Ascending aorta (tissue), 2 donors: ENCODE measurements around the gene PLEKHN1. TPM values are rescaled to one million over a fixed set of nuclear protein-coding genes. Genes with fewer than 3 reads are reported as not detected.

ENCODE experiments used
- DNase-seq, 2 donors: peaks; one replicate each; pipeline ENCODE4 v3.0.0-alpha.2; 2019; ENCODE audit warnings: low spot score in 2 of 2
- H3K27ac ChIP-seq, 2 donors: fragments of 200-600 bp; sonication (generic); one replicate each; pipeline ENCODE4 v1.5.1; 2016 to 2017; ENCODE audit warnings: mild to moderate bottlenecking in 1 of 2
- H3K27me3 ChIP-seq: fragments of 200-600 bp; sonication (generic); one replicate; pipeline ENCODE4 v1.5.1; 2017
- H3K36me3 ChIP-seq, 2 donors: fragments of 200-600 bp; sonication (generic); one replicate each; pipeline ENCODE4 v1.5.1; 2016
- H3K4me1 ChIP-seq, 2 donors: fragments of 200-600 bp; sonication (generic); one replicate each; pipeline ENCODE4 v1.5.1; 2016 to 2017; ENCODE audit warnings: mild to moderate bottlenecking in 1 of 2
- H3K4me3 ChIP-seq, 2 donors: fragments of 200-600 bp; sonication (generic); one replicate each; pipeline ENCODE4 v1.5.1; 2016 to 2017; ENCODE audit warnings: mild to moderate bottlenecking in 1 of 2
- H3K9me3 ChIP-seq, 2 donors: fragments of 200-600 bp; sonication (generic); one replicate each; pipeline ENCODE4 v1.5.1; 2016
- intact Hi-C: fragments of 100-400 bp; cut with DNase I; formaldehyde crosslinking; loops from one replicate; pipeline ENCODE4 v1.15.1; 2023
- total RNA-seq: library from RNA; depleted of rRNA; stranded (reverse); fragments of >200 nt; gene quantifications from one replicate; pipeline ENCODE4 v1.1.0, GENCODE V29; 2016
- TF ChIP-seq, protein P1 (sequence below), 3 experiments: fragments of 200-600 bp in 2 of 3; fragments of 450-650 bp in 1 of 3; sonication (generic) in 2 of 3; IDR thresholded peaks; one replicate each; pipeline ENCODE4 v1.5.1; 2016 to 2019; ENCODE audit warnings: antibody characterized with exemption in 3 of 3, mild to moderate bottlenecking in 1 of 3, moderate library complexity in 1 of 3

The PLEKHN1 gene
- not detected for total RNA-seq

GRCh38 chr1:966135-966703, at the start of gene PLEKHN1:
Gene PLEKHN1, plus strand, starts transcription at chr1:966482. Its CDS starts 50 bp downstream, at chr1:966532.
- Histone ChIP-seq H3K4me1 (peaks cover 8% of the 10 kb centered on the region in 2 donors), H3K36me3 (peaks cover 4 to 11% of the 10 kb centered on the region in 2 donors), H3K27ac (peak within 1 kb of the TSS in 1 of 2 donors; percentile 67), H3K27me3 (peaks cover 7% of the 10 kb centered on the region), H3K4me3 (peak within 1 kb of the TSS; percentile 62 to 77), H3K9me3 (no peaks in the 10 kb centered on the region)
- TF ChIP-seq, protein P1, sequence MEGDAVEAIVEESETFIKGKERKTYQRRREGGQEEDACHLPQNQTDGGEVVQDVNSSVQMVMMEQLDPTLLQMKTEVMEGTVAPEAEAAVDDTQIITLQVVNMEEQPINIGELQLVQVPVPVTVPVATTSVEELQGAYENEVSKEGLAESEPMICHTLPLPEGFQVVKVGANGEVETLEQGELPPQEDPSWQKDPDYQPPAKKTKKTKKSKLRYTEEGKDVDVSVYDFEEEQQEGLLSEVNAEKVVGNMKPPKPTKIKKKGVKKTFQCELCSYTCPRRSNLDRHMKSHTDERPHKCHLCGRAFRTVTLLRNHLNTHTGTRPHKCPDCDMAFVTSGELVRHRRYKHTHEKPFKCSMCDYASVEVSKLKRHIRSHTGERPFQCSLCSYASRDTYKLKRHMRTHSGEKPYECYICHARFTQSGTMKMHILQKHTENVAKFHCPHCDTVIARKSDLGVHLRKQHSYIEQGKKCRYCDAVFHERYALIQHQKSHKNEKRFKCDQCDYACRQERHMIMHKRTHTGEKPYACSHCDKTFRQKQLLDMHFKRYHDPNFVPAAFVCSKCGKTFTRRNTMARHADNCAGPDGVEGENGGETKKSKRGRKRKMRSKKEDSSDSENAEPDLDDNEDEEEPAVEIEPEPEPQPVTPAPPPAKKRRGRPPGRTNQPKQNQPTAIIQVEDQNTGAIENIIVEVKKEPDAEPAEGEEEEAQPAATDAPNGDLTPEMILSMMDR (IDR thresholded peaks at IDR 0.05), result no peak
- DNase-seq, result no peak
- intact Hi-C loops, result no loop called here

GRCh38 chr1:917076-917459, 49.2 kb upstream of the PLEKHN1 start:
- Histone ChIP-seq H3K4me1 (peaks cover 12 to 23% of the 10 kb centered on the region in 2 donors), H3K27me3 (no peaks in the 10 kb centered on the region)
- no peak for DNase-seq

GRCh38 chr1:917466-918091, 48.7 kb upstream of the PLEKHN1 start:
- Histone ChIP-seq H3K4me3 (no peak overlapping the region), H3K4me1 (peaks cover 12 to 23% of the 10 kb centered on the region in 2 donors), H3K27ac (no peak overlapping the region), H3K9me3 (no peaks in the 10 kb centered on the region), H3K36me3 (no peaks in the 10 kb centered on the region), H3K27me3 (no peaks in the 10 kb centered on the region)
- no peak for DNase-seq
- TF ChIP-seq, protein P1 (IDR thresholded peaks at IDR 0.05), result no peak
- intact Hi-C loops, result no loop called here

More at GRCh38 chr1:917076-917459, 49.2 kb upstream of the PLEKHN1 start:
- Histone ChIP-seq H3K4me3 (no peak overlapping the region), H3K9me3 (no peaks in the 10 kb centered on the region), H3K36me3 (no peaks in the 10 kb centered on the region), H3K27ac (no peak overlapping the region)
- intact Hi-C loops, result no loop called here
- TF ChIP-seq, protein P1 (IDR thresholded peaks at IDR 0.05), result no peak

DNA sequence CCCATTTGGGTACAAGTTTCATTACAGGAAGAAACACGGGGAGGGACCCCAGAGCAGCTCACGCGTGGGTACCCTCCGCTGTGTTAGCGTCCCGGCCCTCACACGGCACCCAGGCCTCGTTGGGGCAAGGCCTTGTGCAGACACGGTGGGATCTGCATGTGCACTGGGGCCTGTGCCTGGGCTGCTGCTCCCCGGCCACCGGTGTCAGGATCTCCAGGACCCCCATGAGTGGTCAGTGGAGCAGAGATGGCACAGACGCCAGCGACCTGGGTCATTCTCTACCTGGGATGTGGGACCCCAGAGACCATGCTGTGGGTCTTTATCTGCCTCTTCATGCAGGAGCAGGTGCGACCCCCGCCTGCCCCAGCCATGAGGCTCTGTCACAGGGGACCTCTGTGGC, 47.9 kb upstream of the PLEKHN1 start:
- intact Hi-C loops, result no loop called here
- H3K9me3 ChIP-seq, result no peaks in the 10 kb centered on the region
- H3K4me3 ChIP-seq, result no peak overlapping the region
- no peak for DNase-seq
- H3K4me1 ChIP-seq, result peaks cover 16 to 26% of the 10 kb centered on the region in 2 donors
- H3K27me3 ChIP-seq, result no peaks in the 10 kb centered on the region
- TF ChIP-seq, protein P1 (IDR thresholded peaks at IDR 0.05), result no peak
- H3K27ac ChIP-seq, result no peak overlapping the region
- no peaks in the 10 kb centered on the region for H3K36me3 ChIP-seq

DNA sequence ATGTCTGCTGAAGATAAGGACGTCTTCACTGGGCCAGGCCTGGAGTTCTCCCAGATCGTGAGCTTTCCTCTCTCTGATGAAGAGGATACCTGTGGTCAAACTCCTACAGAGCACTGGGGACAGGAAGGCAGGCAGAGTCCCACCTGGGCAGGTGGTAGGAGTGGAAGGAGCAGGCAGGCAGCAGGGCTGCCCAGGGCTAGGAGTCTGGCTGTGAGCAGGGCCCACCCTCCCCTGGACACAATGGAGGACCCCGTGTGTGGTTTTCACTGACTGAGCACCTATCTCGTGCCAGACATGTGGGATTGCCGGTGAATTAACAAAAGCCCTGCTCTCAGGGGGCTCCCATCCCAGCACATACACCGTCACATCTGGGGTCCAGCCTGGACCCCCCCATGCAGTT, 47.4 kb upstream of the PLEKHN1 start:
- no peaks in the 10 kb centered on the region for H3K9me3 ChIP-seq
- no peak for DNase-seq
- no peak overlapping the region for H3K4me3 ChIP-seq
- peaks cover 19 to 28% of the 10 kb centered on the region in 2 donors for H3K4me1 ChIP-seq
- TF ChIP-seq, protein P1 (IDR thresholded peaks at IDR 0.05), result no peak
- intact Hi-C loops, result no loop called here
- H3K36me3 ChIP-seq, result no peaks in the 10 kb centered on the region
- no peak overlapping the region for H3K27ac ChIP-seq
- H3K27me3 ChIP-seq, result no peaks in the 10 kb centered on the region
